Osteoblast (primary cell): ENCODE results near the gene LMX1B. TPM values are rescaled to one million over a fixed set of nuclear protein-coding genes. Genes with fewer than 3 reads are reported as not detected.

Source experiments
- DNase-seq: peaks from one replicate; pipeline ENCODE4 v3.0.0; 2011; ENCODE audit warnings: low spot score, mixed read lengths; ENCODE audit not compliant: insufficient read length; ENCODE audit errors: missing footprints
- H2AFZ ChIP-seq: 2 replicates; pipeline ENCODE4 v1.6.0; 2011; ENCODE audit warnings: mild to moderate bottlenecking, low read length
- H3K27ac ChIP-seq: 2 replicates; pipeline ENCODE4 v1.5.1; 2011; ENCODE audit warnings: mild to moderate bottlenecking, low read depth, low read length, moderate library complexity
- H3K27me3 ChIP-seq: 2 replicates; pipeline ENCODE4 v1.6.0; 2012; ENCODE audit warnings: mild to moderate bottlenecking, control low read depth, inconsistent platforms, low read length, moderate library complexity; ENCODE audit not compliant: insufficient read depth
- H3K36me3 ChIP-seq: 2 replicates; pipeline ENCODE4 v1.5.1; 2011; ENCODE audit warnings: mild to moderate bottlenecking, low read length, control low read depth, moderate library complexity; ENCODE audit not compliant: insufficient read depth
- H3K4me1 ChIP-seq: 2 replicates; pipeline ENCODE4 v1.5.1; 2011; ENCODE audit warnings: mild to moderate bottlenecking, low read length, control low read depth, moderate library complexity; ENCODE audit not compliant: insufficient read depth
- H3K4me2 ChIP-seq: 2 replicates; pipeline ENCODE4 v1.6.0; 2011; ENCODE audit warnings: mild to moderate bottlenecking, low read length; ENCODE audit not compliant: insufficient read depth
- H3K4me3 ChIP-seq: fragments of 200-600 bp; sonication (generic); 3 replicates; pipeline ENCODE4 v1.5.1; 2012; ENCODE audit warnings: mild to moderate bottlenecking, low read length, inconsistent platforms; ENCODE audit not compliant: insufficient read depth
- H3K79me2 ChIP-seq: 2 replicates; pipeline ENCODE4 v1.6.0; 2012; ENCODE audit warnings: mild to moderate bottlenecking, low read length, control low read depth, inconsistent platforms; ENCODE audit not compliant: insufficient read depth
- H3K9me3 ChIP-seq: 2 replicates; pipeline ENCODE4 v1.5.1; 2011; ENCODE audit warnings: low read depth, low read length, control low read depth
- H4K20me1 ChIP-seq: 2 replicates; pipeline ENCODE4 v1.6.0; 2012; ENCODE audit warnings: mild to moderate bottlenecking, low read length, control low read depth; ENCODE audit not compliant: insufficient read depth
- total RNA-seq: library from RNA; depleted of rRNA; stranded (reverse); fragments of >200 nt; gene quantifications from 2 replicates; pipeline ENCODE4 v1.2.3, GENCODE V29; 2012
- TF ChIP-seq, protein P1 (sequence below): IDR thresholded peaks from 2 replicates; pipeline ENCODE4 v1.5.1; 2011; ENCODE audit warnings: mild to moderate bottlenecking, low read depth, low read length, moderate library complexity; ENCODE audit errors: extremely low read depth

LMX1B gene
- total RNA-seq, 1 donor, result under 0.01 TPM

GRCh38 chr9:126663661-126664072 lies 49.9 kb downstream of the LMX1B start:
- no peak for DNase-seq
- no peaks in the 10 kb centered on the region for H3K79me2 ChIP-seq
- H3K4me3 ChIP-seq, result no peak overlapping the region
- no peaks in the 10 kb centered on the region for H3K9me3 ChIP-seq
- H3K27ac ChIP-seq, result no peak overlapping the region
- no peak overlapping the region for H3K4me2 ChIP-seq
- TF ChIP-seq, protein P1, sequence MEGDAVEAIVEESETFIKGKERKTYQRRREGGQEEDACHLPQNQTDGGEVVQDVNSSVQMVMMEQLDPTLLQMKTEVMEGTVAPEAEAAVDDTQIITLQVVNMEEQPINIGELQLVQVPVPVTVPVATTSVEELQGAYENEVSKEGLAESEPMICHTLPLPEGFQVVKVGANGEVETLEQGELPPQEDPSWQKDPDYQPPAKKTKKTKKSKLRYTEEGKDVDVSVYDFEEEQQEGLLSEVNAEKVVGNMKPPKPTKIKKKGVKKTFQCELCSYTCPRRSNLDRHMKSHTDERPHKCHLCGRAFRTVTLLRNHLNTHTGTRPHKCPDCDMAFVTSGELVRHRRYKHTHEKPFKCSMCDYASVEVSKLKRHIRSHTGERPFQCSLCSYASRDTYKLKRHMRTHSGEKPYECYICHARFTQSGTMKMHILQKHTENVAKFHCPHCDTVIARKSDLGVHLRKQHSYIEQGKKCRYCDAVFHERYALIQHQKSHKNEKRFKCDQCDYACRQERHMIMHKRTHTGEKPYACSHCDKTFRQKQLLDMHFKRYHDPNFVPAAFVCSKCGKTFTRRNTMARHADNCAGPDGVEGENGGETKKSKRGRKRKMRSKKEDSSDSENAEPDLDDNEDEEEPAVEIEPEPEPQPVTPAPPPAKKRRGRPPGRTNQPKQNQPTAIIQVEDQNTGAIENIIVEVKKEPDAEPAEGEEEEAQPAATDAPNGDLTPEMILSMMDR, result no peak
- no peaks in the 10 kb centered on the region for H3K36me3 ChIP-seq
- no peaks in the 10 kb centered on the region for H3K27me3 ChIP-seq
- H3K4me1 ChIP-seq, result no peaks in the 10 kb centered on the region
- H4K20me1 ChIP-seq, result no peaks in the 10 kb centered on the region
- H2AFZ ChIP-seq, result no peak overlapping the region

GRCh38 chr9:126664900-126665643 lies 51.3 kb downstream of the LMX1B start:
- DNase-seq, result no peak
- no peaks in the 10 kb centered on the region for H4K20me1 ChIP-seq
- TF ChIP-seq, protein P1, result no peak
- H3K9me3 ChIP-seq, result no peaks in the 10 kb centered on the region
- H3K4me1 ChIP-seq, result no peaks in the 10 kb centered on the region
- H3K36me3 ChIP-seq, result no peaks in the 10 kb centered on the region
- no peak overlapping the region for H2AFZ ChIP-seq
- H3K27me3 ChIP-seq, result no peaks in the 10 kb centered on the region
- H3K79me2 ChIP-seq, result no peaks in the 10 kb centered on the region
- no peak overlapping the region for H3K27ac ChIP-seq
- no peak overlapping the region for H3K4me3 ChIP-seq
- H3K4me2 ChIP-seq, result no peak overlapping the region

GRCh38 chr9:126665644-126666035 lies 51.9 kb downstream of the LMX1B start:
- no peaks in the 10 kb centered on the region for H3K9me3 ChIP-seq
- no peaks in the 10 kb centered on the region for H3K4me1 ChIP-seq
- no peak overlapping the region for H3K4me2 ChIP-seq
- H3K4me3 ChIP-seq, result no peak overlapping the region
- H2AFZ ChIP-seq, result no peak overlapping the region
- DNase-seq, result no peak
- H3K27ac ChIP-seq, result no peak overlapping the region
- H3K36me3 ChIP-seq, result no peaks in the 10 kb centered on the region
- TF ChIP-seq, protein P1, result no peak
- no peaks in the 10 kb centered on the region for H3K27me3 ChIP-seq
- no peaks in the 10 kb centered on the region for H4K20me1 ChIP-seq
- no peaks in the 10 kb centered on the region for H3K79me2 ChIP-seq

DNA sequence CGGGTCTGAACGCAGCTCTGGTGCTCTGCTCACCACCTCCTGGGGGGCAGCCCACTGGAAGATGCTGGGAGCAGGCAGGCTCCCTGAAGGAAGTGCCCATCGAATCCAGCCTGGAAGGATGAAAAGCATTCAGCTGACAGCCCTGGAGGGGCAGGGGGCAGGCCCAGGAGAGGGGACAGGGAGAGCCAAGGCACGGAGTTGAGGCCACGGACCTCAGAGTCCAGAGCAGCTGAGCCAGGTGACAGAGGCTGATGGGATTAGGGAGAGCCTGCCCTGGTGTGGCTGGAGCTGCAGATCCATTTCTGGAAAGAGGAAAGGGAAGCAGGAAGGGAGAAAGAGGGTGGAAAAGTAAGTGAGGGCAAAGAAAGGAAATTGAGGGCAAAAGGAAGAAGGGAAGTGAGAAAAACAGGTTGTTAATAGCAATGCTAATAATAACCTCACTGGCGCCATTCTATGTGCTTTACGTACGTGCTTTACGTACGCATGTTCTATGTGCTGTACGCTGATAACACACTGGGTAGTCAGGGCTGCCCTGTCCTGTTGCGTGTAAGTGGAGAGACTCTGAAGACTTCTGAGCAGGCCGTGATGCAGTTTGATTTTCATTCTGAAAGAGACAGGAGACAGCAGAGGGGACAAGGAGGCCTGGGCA lies 52.6 kb downstream of the LMX1B start:
- Histone ChIP-seq H3K4me3 (no peak overlapping the region), H2AFZ (no peak overlapping the region), H3K9me3 (no peaks in the 10 kb centered on the region), H3K4me2 (no peak overlapping the region), H4K20me1 (no peaks in the 10 kb centered on the region), H3K27ac (no peak overlapping the region), H3K4me1 (no peaks in the 10 kb centered on the region), H3K27me3 (no peaks in the 10 kb centered on the region), H3K79me2 (no peaks in the 10 kb centered on the region), H3K36me3 (no peaks in the 10 kb centered on the region)
- no peak for DNase-seq
- TF ChIP-seq, protein P1, result no peak
